ENCODE measurements around the gene CRYBG2.
"Not testable (repeated sequence)": the region's sequence is repeated elsewhere in the genome, so short reads cannot be mapped to it uniquely, and the experiment has no call there.

Gene CRYBG2

DNA sequence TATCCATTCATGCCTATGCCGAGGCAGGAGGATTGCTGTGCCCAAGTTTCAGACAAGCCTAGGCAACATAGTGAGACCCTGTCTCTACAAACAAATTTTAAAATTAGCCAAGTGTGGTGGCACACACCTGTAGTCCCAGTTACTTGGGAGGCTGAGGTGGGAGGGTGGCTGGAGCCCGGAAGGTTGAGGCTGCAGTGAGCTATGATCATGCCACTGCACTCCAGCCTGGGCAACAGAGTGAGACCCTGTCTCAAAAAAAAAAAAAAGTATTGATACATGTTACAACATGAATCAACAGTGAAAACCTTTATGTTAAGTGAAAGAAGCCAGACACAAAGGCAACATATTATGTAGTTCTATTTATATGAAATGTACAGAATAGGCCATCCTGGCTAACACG lies 31.1 kb upstream of the CRYBG2 start:
- not testable (repeated sequence) for H3K4me1 ChIP-seq (ENCODE audit: control insufficient read depth, insufficient read depth, low read length); H3K4me3 ChIP-seq (ENCODE audit: low read depth, low read length); H3K27ac ChIP-seq (ENCODE audit: low read depth, low read length); H3K9me3 ChIP-seq (ENCODE audit: control insufficient read depth, insufficient read depth, low read length); H3K27me3 ChIP-seq (ENCODE audit: control insufficient read depth, insufficient read depth, low read length); H3K9ac ChIP-seq (ENCODE audit: low read depth, low read length); H3K36me3 ChIP-seq (ENCODE audit: control insufficient read depth, insufficient read depth, low read length)

DNA sequence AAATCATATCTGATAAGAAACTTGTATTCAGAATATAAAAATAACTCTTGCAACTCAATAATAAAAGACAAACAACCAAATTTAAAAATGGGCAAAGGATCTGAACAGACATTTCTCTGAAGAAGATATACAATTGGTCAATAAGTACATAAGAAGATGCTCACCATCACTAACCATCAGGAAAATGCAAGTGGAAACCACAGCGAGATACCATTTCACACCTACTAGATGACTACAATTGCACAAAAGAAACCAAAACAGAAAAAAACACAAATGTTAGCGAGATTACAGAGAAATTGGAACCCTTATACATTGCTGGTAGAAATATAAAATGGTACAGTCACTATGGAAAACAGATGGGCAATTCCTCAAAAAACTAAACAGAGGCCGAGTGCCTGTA lies 30.1 kb upstream of the CRYBG2 start:
- no peaks in the 10 kb centered on the region for H3K9me3 ChIP-seq (ENCODE audit: control insufficient read depth, insufficient read depth, low read length)
- H3K27ac ChIP-seq (ENCODE audit: low read depth, low read length) = no peak overlapping the region
- H3K36me3 ChIP-seq (ENCODE audit: control insufficient read depth, insufficient read depth, low read length) = no peaks in the 10 kb centered on the region
- peaks cover 4% of the 10 kb centered on the region; the same call in 1 of the 2 replicates for H3K4me1 ChIP-seq (ENCODE audit: control insufficient read depth, insufficient read depth, low read length)
- no peaks in the 10 kb centered on the region for H3K27me3 ChIP-seq (ENCODE audit: control insufficient read depth, insufficient read depth, low read length)
- no peak overlapping the region for H3K9ac ChIP-seq (ENCODE audit: low read depth, low read length)
- no peak overlapping the region for H3K4me3 ChIP-seq (ENCODE audit: low read depth, low read length)

DNA sequence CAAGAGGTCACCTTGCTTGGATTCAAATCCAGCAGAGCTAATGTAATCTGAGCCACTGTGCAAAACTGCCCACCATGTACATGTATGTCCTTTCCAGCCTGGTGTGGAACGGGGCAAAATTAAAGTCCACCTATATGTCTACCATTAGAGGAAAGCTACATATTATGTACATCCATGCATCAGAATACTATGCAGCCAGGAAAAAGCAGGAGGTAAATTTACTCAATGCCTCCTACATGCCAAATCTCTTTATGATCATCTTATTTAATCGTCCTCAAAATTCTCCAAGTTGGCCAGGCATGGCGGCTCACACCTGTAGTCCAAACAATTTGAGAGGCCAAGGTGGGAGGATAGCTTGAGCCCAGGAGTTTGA lies 24.9 kb upstream of the CRYBG2 start:
- H3K9me3 ChIP-seq (ENCODE audit: control insufficient read depth, insufficient read depth, low read length) = no peaks in the 10 kb centered on the region
- H3K9ac ChIP-seq (ENCODE audit: low read depth, low read length) = no peak overlapping the region
- 0 out of 2 replicates have a peak, but pooled peaks cover 3% of the 10 kb centered on the region for H3K4me1 ChIP-seq (ENCODE audit: control insufficient read depth, insufficient read depth, low read length)
- H3K36me3 ChIP-seq (ENCODE audit: control insufficient read depth, insufficient read depth, low read length) = no peaks in the 10 kb centered on the region
- no peak overlapping the region for H3K4me3 ChIP-seq (ENCODE audit: low read depth, low read length)
- no peaks in the 10 kb centered on the region for H3K27me3 ChIP-seq (ENCODE audit: control insufficient read depth, insufficient read depth, low read length)
- H3K27ac ChIP-seq (ENCODE audit: low read depth, low read length) = no peak overlapping the region

DNA sequence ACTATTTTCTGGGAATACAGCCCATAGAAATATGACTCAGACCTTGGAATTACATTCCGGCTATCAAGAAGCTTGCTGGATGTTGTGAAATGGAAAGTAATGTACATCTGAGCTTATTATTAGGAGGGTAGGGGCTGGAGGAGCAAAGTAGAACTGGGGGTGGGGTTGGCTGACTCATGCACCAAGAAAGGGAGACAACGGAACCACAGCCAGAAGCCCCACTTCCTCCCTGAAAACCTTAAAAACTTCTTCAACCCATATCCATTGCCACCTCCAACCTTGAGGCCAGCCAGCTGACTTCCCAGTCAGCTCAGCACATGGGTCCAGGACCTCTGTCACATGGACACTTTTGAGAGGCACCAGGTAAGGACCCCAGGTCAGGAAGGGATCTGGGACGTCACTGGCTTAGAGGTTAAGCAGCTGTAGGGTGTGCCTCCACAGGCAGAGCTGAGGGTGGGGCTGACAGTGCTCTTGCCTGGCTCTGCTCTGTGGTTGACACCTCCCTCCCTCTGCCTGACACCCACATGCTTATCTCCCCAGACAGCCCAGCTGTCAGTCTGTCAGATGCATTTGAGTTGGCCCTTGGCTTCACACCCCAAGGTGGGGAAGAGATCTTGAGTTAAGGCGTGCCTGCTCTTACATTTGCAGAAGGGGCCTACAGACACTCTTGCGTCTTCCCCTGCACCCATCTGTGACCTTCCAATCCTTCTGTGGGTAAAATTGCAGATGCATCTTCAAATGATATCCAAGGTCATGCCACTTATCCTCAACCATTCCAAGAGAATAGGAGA lies 24.4 kb upstream of the CRYBG2 start:
- H3K36me3 ChIP-seq (ENCODE audit: control insufficient read depth, insufficient read depth, low read length) = no peaks in the 10 kb centered on the region
- no peak overlapping the region for H3K27ac ChIP-seq (ENCODE audit: low read depth, low read length)
- 0 out of 2 replicates have a peak, but pooled peaks cover 3% of the 10 kb centered on the region for H3K4me1 ChIP-seq (ENCODE audit: control insufficient read depth, insufficient read depth, low read length)
- H3K9me3 ChIP-seq (ENCODE audit: control insufficient read depth, insufficient read depth, low read length) = no peaks in the 10 kb centered on the region
- H3K27me3 ChIP-seq (ENCODE audit: control insufficient read depth, insufficient read depth, low read length) = no peaks in the 10 kb centered on the region
- H3K4me3 ChIP-seq (ENCODE audit: low read depth, low read length) = no peak overlapping the region
- no peak overlapping the region for H3K9ac ChIP-seq (ENCODE audit: low read depth, low read length)

DNA sequence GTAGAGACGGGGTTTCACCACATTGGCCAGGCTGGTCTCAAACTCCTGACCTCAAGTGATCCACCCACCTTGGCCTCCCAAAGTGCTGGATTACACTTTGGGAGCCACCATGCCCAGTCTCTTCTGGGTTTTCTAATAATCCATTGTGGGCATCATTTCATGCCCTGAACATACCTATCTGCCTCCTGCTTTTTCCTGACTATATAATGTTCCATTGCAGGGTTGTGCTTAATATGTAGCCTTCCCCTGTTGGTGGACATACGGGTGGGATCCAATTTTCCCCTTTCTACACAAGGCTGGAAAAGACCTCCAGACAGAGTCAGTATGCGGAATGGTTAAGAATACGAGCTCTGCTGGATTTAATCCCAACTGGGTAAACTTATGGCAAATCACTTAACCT lies 22.1 kb upstream of the CRYBG2 start:
- H3K27me3 ChIP-seq (ENCODE audit: control insufficient read depth, insufficient read depth, low read length) = no peaks in the 10 kb centered on the region
- H3K36me3 ChIP-seq (ENCODE audit: control insufficient read depth, insufficient read depth, low read length) = no peaks in the 10 kb centered on the region
- 0 out of 2 replicates have a peak, but pooled peaks cover 3% of the 10 kb centered on the region for H3K4me1 ChIP-seq (ENCODE audit: control insufficient read depth, insufficient read depth, low read length)
- no peaks in the 10 kb centered on the region for H3K9me3 ChIP-seq (ENCODE audit: control insufficient read depth, insufficient read depth, low read length)
- no peak overlapping the region for H3K4me3 ChIP-seq (ENCODE audit: low read depth, low read length)
- H3K27ac ChIP-seq (ENCODE audit: low read depth, low read length) = no peak overlapping the region
- H3K9ac ChIP-seq (ENCODE audit: low read depth, low read length) = no peak overlapping the region

DNA sequence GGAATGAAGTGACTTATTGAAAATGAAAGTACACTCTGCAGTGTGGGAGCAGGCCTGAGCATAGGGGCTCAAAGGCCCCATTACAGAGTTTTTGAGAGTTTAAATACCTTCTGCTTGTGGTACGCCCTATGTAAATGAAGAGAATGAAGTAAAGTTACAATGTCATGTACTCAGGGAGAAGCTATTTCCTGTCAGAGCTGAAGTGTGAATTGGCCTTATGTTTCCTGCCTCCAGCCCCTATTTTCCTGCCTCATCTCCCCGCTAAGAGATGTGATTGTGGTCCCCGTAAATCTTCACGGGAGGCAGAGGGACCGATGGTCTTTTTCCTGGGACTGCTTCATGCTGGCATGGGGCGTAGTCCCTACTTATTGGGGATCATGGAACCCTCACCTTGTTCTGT lies 21.2 kb upstream of the CRYBG2 start:
- Histone ChIP-seq H3K9ac (ENCODE audit: low read depth, low read length) (no peak overlapping the region), H3K27me3 (ENCODE audit: control insufficient read depth, insufficient read depth, low read length) (no peaks in the 10 kb centered on the region), H3K4me1 (ENCODE audit: control insufficient read depth, insufficient read depth, low read length) (0 out of 2 replicates have a peak, but pooled peaks cover 3% of the 10 kb centered on the region), H3K9me3 (ENCODE audit: control insufficient read depth, insufficient read depth, low read length) (no peaks in the 10 kb centered on the region), H3K36me3 (ENCODE audit: control insufficient read depth, insufficient read depth, low read length) (no peaks in the 10 kb centered on the region), H3K27ac (ENCODE audit: low read depth, low read length) (no peak overlapping the region), H3K4me3 (ENCODE audit: low read depth, low read length) (no peak overlapping the region)

DNA sequence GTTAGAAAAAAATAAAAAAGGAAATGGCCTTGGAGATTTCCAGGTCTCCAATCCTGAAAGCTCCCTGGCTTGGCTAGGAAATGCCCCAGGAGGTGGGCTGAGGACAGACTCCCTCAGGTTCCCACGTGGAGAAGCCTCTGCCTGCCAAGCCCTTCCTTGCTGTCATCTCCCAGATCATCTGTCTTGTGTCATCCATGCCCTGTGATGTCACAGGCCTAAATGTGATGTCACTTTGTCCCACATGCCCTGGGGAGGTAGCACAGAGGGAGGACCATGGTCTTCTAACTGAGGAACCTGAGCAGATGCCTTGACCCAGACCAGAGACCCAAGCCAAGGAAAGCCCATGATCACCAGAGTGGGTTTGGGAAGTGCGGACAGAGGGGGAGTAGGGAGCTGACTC lies 20.4 kb upstream of the CRYBG2 start:
- H3K4me3 ChIP-seq (ENCODE audit: low read depth, low read length); H3K9ac ChIP-seq (ENCODE audit: low read depth, low read length); H3K27me3 ChIP-seq (ENCODE audit: control insufficient read depth, insufficient read depth, low read length); H3K9me3 ChIP-seq (ENCODE audit: control insufficient read depth, insufficient read depth, low read length); H3K36me3 ChIP-seq (ENCODE audit: control insufficient read depth, insufficient read depth, low read length); H3K27ac ChIP-seq (ENCODE audit: low read depth, low read length); H3K4me1 ChIP-seq (ENCODE audit: control insufficient read depth, insufficient read depth, low read length): not testable (repeated sequence)

DNA sequence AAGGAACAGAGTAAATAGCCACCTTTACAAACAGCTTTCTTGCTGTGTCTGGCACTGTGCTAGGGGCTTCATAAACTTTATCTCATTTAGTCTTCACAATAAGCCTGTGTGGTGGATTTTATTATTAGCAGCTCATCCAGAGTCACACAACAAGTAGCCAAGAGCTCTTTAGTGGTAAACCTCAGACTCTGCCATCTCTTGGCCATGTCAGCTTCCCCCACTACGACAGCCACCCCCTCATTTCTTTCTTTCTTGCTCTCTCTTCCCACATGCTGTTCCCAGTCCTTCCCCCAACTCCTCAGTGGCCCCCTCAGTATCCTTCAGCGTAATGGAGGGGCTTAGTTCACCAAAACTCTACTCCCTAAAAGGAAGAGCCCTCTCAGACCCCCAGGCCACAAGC lies 19.9 kb upstream of the CRYBG2 start:
- no peak overlapping the region for H3K9ac ChIP-seq (ENCODE audit: low read depth, low read length)
- no peak overlapping the region for H3K4me3 ChIP-seq (ENCODE audit: low read depth, low read length)
- 0 out of 2 replicates have a peak, but pooled peaks cover 3% of the 10 kb centered on the region for H3K4me1 ChIP-seq (ENCODE audit: control insufficient read depth, insufficient read depth, low read length)
- H3K9me3 ChIP-seq (ENCODE audit: control insufficient read depth, insufficient read depth, low read length) = no peaks in the 10 kb centered on the region
- H3K27ac ChIP-seq (ENCODE audit: low read depth, low read length) = no peak overlapping the region
- no peaks in the 10 kb centered on the region for H3K27me3 ChIP-seq (ENCODE audit: control insufficient read depth, insufficient read depth, low read length)
- H3K36me3 ChIP-seq (ENCODE audit: control insufficient read depth, insufficient read depth, low read length) = no peaks in the 10 kb centered on the region

DNA sequence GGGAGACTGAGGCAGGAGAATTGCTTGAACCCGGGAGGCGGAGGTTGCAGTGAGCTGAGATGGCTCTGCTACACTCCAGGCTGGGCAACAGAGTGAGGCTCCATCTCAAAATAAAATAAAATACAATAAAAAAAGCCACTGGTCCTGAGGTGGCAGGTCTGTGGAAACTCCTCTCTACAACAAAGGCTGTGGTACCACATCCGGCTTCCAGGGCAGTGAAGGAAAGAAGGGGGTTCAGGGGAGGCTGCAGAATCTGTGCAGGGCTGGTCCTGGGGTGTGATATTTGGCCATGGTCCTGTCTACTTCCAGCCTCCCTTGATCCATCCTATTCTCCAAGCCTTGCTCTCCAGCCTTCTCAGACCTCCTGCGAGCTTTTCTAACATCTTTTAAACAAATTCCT lies 19.4 kb upstream of the CRYBG2 start:
- Histone ChIP-seq H3K9me3 (ENCODE audit: control insufficient read depth, insufficient read depth, low read length) (no peaks in the 10 kb centered on the region), H3K27ac (ENCODE audit: low read depth, low read length) (no peak overlapping the region), H3K4me3 (ENCODE audit: low read depth, low read length) (no peak overlapping the region), H3K36me3 (ENCODE audit: control insufficient read depth, insufficient read depth, low read length) (no peaks in the 10 kb centered on the region), H3K9ac (ENCODE audit: low read depth, low read length) (no peak overlapping the region), H3K4me1 (ENCODE audit: control insufficient read depth, insufficient read depth, low read length) (0 out of 2 replicates have a peak, but pooled peaks cover 3% of the 10 kb centered on the region), H3K27me3 (ENCODE audit: control insufficient read depth, insufficient read depth, low read length) (no peaks in the 10 kb centered on the region)

DNA sequence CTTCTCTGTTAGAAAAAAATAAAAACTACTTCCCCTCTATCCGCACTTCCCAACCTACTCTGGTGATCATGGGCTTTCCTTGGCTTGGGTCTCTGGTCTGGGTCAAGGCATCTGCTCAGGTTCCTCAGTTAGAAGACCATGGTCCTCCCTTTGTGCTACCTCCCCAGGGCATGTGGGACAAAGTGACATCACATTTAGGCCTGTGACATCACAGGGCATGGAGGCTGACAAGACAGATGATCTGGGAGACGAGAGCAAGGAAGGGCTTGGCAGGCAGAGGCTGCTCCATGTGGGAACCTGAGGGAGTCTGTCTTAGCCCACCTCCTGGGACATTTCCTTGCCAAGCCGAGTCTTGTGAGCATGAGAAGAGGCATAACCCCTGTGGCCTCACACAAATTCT lies 18.7 kb upstream of the CRYBG2 start, which contains the start of gene ZNF683:
ZNF683 (minus strand) TSS at position 140 of the 400 bp plus-strand sequence. CDS start 4,179 bp downstream, outside the sequence.
- not testable (repeated sequence) for H3K27ac ChIP-seq (ENCODE audit: low read depth, low read length); H3K9ac ChIP-seq (ENCODE audit: low read depth, low read length); H3K4me1 ChIP-seq (ENCODE audit: control insufficient read depth, insufficient read depth, low read length); H3K36me3 ChIP-seq (ENCODE audit: control insufficient read depth, insufficient read depth, low read length); H3K27me3 ChIP-seq (ENCODE audit: control insufficient read depth, insufficient read depth, low read length); H3K4me3 ChIP-seq (ENCODE audit: low read depth, low read length); H3K9me3 ChIP-seq (ENCODE audit: control insufficient read depth, insufficient read depth, low read length)

DNA sequence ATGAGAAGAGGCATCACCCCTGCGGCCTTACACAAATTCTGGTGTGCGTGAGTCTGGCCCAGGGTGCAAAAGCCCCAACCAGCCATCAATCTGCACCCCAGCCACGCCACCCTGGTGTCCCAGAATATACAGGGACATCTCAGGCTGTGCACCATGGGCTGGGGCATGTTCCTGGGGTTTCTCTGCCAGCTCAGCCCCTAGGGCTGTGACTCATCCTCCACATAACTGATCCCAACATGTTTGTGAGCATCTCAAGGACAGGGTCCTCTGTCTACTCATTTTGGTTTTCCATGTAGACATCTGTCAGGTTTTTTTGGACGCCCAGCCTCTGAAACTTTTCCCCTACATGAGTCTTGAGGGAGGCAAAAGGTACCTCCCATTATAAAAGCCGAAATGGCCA lies 18.1 kb upstream of the CRYBG2 start:
- Histone ChIP-seq H3K4me1 (ENCODE audit: control insufficient read depth, insufficient read depth, low read length) (0 out of 2 replicates have a peak, but pooled peaks cover 3% of the 10 kb centered on the region), H3K9ac (ENCODE audit: low read depth, low read length) (no peak overlapping the region), H3K27me3 (ENCODE audit: control insufficient read depth, insufficient read depth, low read length) (no peaks in the 10 kb centered on the region), H3K36me3 (ENCODE audit: control insufficient read depth, insufficient read depth, low read length) (no peaks in the 10 kb centered on the region), H3K27ac (ENCODE audit: low read depth, low read length) (no peak overlapping the region), H3K9me3 (ENCODE audit: control insufficient read depth, insufficient read depth, low read length) (no peaks in the 10 kb centered on the region), H3K4me3 (ENCODE audit: low read depth, low read length) (no peak overlapping the region)

All from HUES48 (cell line).